ENCODE results near the gene IKBKE. TPM values are rescaled to one million over a fixed set of nuclear protein-coding genes. Genes with fewer than 3 reads are reported as not detected.

The IKBKE gene
- total RNA-seq, 1 experiment from 2014 or later = 5.1 TPM

DNA sequence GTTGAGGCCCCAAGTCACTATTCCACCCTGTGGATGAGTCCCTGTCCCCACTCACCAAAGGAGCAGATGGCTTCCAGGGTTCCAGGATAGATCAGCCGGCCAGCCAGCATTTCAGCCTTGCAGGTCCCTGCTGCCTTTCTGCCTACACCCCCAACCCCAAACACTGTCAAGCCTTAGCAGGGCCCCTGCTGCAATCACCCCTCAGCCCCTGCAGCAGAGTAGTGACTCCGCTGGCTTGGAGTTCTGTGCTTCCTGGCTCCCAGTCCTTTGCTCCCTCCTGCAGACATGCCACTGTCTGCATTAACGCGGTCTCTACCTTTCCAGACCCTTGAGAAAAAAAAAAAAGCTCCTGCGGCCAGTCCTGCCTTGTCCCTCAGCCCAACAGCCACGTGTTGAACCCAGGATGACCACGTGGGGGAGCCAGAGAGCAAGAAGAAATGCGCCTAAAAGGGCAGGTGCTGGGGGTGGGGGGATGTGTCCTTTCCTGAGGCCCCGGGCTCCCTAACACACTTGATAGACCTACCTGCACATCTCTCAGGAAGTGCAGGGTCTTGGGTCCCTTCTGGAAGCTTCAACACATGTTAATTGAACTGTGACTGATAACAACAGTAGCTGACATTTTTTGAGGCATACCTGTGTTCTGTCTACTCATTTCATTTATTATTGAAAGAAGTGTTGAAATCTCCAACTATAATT lies 74.4 kb downstream of the IKBKE start:
- POLR2A ChIA-PET = interaction anchor here (0.7 kb wide), 1 partner anchor 31 kb away, joined by 4 read pairs; no protein-coding TSS in a partner anchor
- peak overlapping the region; percentile 12; the same call in 1 of the 2 replicates for H3K4me2 ChIP-seq (ENCODE audit: low read length)

More for the DNA sequence above, 74.4 kb downstream of the IKBKE start:
- Histone ChIP-seq H3K36me3 (ENCODE audit: control insufficient read depth in 1 of 2, insufficient read depth in 2 of 2, low read length in 2 of 2) (no peaks in the 10 kb centered on the region), H3K4me1 (ENCODE audit: control insufficient read depth in 1 of 2, insufficient read depth in 2 of 2, low read length in 2 of 2) (peaks cover 0 to 7% of the 10 kb centered on the region in 2 experiments; a peak in 2 of 4 replicates), H3K27me3 (ENCODE audit: insufficient read depth, low read length) (no peaks in the 10 kb centered on the region), H3K9me2 (ENCODE audit: insufficient read depth) (no peaks in the 10 kb centered on the region), H3K4me3 (replicated peaks in 1 of 2; ENCODE audit: low read depth in 1 of 2, low read length in 2 of 2) (no peak overlapping the region), H3K9ac (ENCODE audit: low read length) (no peak overlapping the region), H3K27ac (ENCODE audit: low read depth, low read length) (no peak overlapping the region), H3K79me2 (ENCODE audit: insufficient read depth, low read length) (no peaks in the 10 kb centered on the region), H2AFZ (ENCODE audit: low read depth, low read length, poor library complexity, severe bottlenecking) (peak overlapping the region; percentile 12), H4K20me1 (ENCODE audit: insufficient read depth) (no peaks in the 10 kb centered on the region), H3K9me3 (ENCODE audit: control insufficient read depth in 1 of 2, insufficient read depth in 1 of 2, low read depth in 1 of 2, low read length in 2 of 2) (no peaks in the 10 kb centered on the region)
- ChIA-PET RAD21 (ENCODE audit: low non-redundant PET in 1 of 2, low total read pairs in 2 of 2, uncharacterized antibody in 2 of 2, unreplicated experiment in 2 of 2) (no interaction called here), CTCF (interaction anchor here (0.6 to 2.2 kb wide), 15 partner anchors 8 to 437 kb away, joined by 3 to 17 read pairs (median 4); no protein-coding TSS in a partner anchor)
- ATAC-seq (peak; percentile 98), DNase-seq (ENCODE audit: low read depth, low spot score) (peak; percentile 37)
- BruUV-seq (replicated peaks) = no TSS peak
- intact Hi-C loops (cut with micrococcal nuclease) = loop anchor here (1.0 to 2.0 kb wide), 2 partner anchors 39 to 54 kb away; no protein-coding TSS in a partner anchor
- TF ChIP-seq TCF7L2 (IDR thresholded peaks at IDR 0.05; ENCODE audit: borderline replicate concordance, extremely low read depth, insufficient read depth, insufficient read length) (no peak), RAD21 (IDR thresholded peaks at IDR 0.05; ENCODE audit: low read depth) (peak; percentile 71), JUND (IDR thresholded peaks at IDR 0.05) (no peak)
- TF ChIP-seq, protein P1, sequence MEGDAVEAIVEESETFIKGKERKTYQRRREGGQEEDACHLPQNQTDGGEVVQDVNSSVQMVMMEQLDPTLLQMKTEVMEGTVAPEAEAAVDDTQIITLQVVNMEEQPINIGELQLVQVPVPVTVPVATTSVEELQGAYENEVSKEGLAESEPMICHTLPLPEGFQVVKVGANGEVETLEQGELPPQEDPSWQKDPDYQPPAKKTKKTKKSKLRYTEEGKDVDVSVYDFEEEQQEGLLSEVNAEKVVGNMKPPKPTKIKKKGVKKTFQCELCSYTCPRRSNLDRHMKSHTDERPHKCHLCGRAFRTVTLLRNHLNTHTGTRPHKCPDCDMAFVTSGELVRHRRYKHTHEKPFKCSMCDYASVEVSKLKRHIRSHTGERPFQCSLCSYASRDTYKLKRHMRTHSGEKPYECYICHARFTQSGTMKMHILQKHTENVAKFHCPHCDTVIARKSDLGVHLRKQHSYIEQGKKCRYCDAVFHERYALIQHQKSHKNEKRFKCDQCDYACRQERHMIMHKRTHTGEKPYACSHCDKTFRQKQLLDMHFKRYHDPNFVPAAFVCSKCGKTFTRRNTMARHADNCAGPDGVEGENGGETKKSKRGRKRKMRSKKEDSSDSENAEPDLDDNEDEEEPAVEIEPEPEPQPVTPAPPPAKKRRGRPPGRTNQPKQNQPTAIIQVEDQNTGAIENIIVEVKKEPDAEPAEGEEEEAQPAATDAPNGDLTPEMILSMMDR (IDR thresholded peaks at IDR 0.05 in 2 of 3, conservative IDR thresholded peaks at IDR 0.05 in 1 of 3; ENCODE audit: borderline replicate concordance in 1 of 3, insufficient read depth in 1 of 3, low read depth in 2 of 3, low read length in 2 of 3) = peak; percentile 72 to 89 (median 86)
- TF ChIP-seq, protein P2, sequence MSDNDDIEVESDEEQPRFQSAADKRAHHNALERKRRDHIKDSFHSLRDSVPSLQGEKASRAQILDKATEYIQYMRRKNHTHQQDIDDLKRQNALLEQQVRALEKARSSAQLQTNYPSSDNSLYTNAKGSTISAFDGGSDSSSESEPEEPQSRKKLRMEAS (IDR thresholded peaks at IDR 0.05) = peak; percentile 81
